Epidermal melanocyte (primary cell): ENCODE results near the gene PANX1.

ENCODE experiments used
- DNase-seq: peaks from one replicate; pipeline ENCODE4 v3.0.0; 2011; ENCODE audit warnings: low spot score; ENCODE audit not compliant: insufficient read length

The PANX1 gene

GRCh38 chr11:94128291-94128745 lies 323 bp upstream of the PANX1 start:
- DNase-seq, result no peak

GRCh38 chr11:94129512-94130297 lies 1.1 kb downstream of the PANX1 start:
- no peak for DNase-seq

- no peak for DNase-seq
Measured at GRCh38 chr11:94130298-94131046, 1.8 kb downstream of the PANX1 start.

- DNase-seq, result no peak
Measured at GRCh38 chr11:94131047-94131717, 2.5 kb downstream of the PANX1 start.

- no peak for DNase-seq
Measured at GRCh38 chr11:94131718-94132115, 3.1 kb downstream of the PANX1 start.

GRCh38 chr11:94132152-94132558 lies 3.5 kb downstream of the PANX1 start:
- DNase-seq, result no peak

GRCh38 chr11:94132823-94133408 lies 4.3 kb downstream of the PANX1 start:
- DNase-seq, result no peak

- no peak for DNase-seq
Measured at GRCh38 chr11:94133752-94134151, 5.1 kb downstream of the PANX1 start.

- no peak for DNase-seq
Measured at GRCh38 chr11:94134651-94135512, 6.2 kb downstream of the PANX1 start.

- no peak for DNase-seq
Measured at GRCh38 chr11:94139416-94139815, 10.8 kb downstream of the PANX1 start.

GRCh38 chr11:94140154-94140655 lies 11.6 kb downstream of the PANX1 start:
- DNase-seq, result no peak

- no peak for DNase-seq
Measured at GRCh38 chr11:94141511-94142307, 13.1 kb downstream of the PANX1 start.

- DNase-seq, result peak; percentile 19
Measured at GRCh38 chr11:94142308-94143281, 14.0 kb downstream of the PANX1 start.

GRCh38 chr11:94144216-94144615 lies 15.6 kb downstream of the PANX1 start:
- no peak for DNase-seq

GRCh38 chr11:94144664-94145063 lies 16.0 kb downstream of the PANX1 start:
- DNase-seq, result no peak

GRCh38 chr11:94145431-94145830 lies 16.8 kb downstream of the PANX1 start:
- no peak for DNase-seq

GRCh38 chr11:94145916-94146315 lies 17.3 kb downstream of the PANX1 start:
- no peak for DNase-seq

GRCh38 chr11:94147433-94147845 lies 18.8 kb downstream of the PANX1 start:
- no peak for DNase-seq

GRCh38 chr11:94148189-94148588 lies 19.5 kb downstream of the PANX1 start:
- no peak for DNase-seq
